GM19438 (cell line): Measurements from ENCODE around the gene RBM6.
"Not testable (repeated sequence)": the region's sequence is repeated elsewhere in the genome, so short reads cannot be mapped to it uniquely, and the experiment has no call there.

Experiments
- ATAC-seq: cut with Tn5 transposase; IDR thresholded peaks from one replicate; pipeline ENCODE4 v1.9.1; 2021; ENCODE audit warnings: low read depth; ENCODE audit not compliant: unreplicated experiment

Gene RBM6

DNA sequence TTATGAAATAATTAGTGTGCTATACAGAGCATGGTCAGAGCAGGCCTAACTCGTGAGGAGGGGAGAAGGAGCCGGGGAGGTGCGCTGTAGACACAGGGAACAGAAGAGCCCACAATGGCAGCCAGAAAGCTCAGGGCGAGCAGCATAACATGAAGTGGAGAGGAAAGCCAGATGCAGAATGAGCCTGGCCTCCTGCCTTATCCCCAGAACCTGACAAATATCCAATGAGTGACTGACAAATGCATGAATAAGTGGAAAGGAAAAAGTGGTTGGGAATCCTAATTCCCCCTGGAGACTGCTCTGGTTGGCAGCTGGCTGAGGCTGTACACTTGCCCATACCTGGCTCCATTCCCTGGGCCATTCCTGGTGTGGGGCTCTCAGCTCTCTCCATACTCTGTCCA is 27.1 kb upstream of the RBM6 start:
- ATAC-seq = no peak

DNA sequence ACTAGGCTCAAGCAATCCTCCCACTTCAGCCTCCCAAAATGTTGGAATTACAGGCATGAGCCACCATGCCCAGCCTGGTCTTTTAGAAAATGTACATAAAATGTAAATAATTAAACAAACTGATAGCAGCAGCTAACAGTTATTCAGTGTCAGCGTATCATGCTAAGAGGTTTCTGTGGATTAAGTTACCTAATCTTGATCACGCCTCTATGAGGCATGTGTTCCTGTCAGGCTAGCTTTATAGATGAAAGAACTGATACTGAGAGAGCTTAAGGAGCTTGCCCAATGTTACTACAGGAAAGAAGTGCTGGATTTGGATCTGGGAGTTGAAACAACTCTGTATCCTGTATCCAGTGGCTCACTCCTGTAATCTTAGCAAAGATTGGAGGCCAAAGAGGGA is 25.0 kb upstream of the RBM6 start:
- no peak for ATAC-seq

DNA sequence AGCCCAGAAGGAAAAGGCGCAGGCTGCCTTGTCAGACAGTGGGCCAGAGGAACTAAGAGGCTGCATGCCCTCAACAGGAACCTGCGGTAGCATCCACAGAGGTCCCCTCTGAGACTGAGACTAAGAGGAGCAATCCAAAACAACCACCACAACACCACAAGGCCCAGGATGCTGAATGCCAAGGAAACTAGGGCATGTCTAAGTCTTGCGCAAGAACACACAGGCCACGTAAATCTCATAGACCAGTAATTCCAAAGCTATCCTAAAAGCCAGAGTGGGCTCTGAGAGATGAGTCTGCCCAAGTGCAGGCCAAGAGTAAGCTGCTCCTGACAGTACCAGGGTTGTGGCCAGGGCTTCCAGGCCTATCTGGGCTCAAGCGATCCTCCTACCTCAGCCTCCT is 23.3 kb upstream of the RBM6 start:
- ATAC-seq = no peak

DNA sequence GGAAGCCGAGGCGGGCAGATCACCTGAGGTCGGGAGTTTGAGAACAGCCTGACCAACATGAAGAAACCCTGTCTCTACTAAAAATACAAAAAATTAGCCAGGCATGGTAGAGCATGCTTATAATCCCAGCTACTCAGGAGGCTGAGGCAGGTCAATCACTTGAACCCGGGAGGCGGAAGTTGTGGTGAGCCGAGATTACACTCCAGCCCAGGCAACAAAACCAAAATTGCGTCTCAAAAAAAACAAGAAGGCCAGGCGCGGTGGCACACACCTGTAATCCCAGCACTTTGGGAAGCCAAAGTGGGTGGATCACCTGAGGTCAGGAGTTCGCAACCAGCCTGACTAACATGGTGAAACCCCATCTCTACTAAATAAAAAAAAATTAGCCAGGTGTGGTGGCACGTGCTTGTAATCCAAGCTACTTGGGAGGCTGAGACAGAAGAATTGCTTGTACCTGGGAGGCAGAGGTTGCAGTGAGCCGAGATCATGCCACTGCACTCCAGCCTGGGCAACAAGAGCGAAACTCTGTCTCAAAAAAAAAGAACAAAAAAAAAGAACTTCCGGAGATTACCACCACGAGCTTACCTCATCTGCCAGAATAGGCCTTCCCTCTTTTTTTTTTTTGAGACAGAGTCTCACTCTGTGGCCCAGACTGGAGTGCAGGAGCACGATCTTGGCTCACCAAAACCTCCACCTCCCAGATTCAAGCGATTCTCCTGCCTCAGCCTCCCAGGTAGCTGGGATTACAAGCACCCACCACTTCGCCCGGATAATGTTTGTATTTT is 22.0 kb upstream of the RBM6 start:
- ATAC-seq = not testable (repeated sequence)

DNA sequence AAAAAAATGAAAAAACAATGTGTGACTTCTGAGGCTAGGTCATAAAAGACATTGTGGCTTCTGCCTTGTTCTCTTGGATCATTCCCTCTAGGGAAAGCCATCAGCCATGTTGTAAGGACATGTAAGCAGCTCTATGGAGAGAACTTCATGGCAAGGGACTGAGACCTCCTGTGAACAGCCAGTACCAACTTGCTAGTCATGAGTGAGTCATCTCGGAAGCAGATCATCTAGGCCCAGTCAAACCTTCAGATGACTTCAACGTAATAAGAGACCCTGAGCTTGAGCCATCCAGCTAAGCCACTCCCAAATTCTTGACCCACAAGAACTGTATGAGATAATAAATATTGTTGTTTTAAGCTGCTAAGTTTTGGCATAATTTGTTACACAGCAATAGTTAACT is 15.3 kb upstream of the RBM6 start:
- no peak for ATAC-seq

DNA sequence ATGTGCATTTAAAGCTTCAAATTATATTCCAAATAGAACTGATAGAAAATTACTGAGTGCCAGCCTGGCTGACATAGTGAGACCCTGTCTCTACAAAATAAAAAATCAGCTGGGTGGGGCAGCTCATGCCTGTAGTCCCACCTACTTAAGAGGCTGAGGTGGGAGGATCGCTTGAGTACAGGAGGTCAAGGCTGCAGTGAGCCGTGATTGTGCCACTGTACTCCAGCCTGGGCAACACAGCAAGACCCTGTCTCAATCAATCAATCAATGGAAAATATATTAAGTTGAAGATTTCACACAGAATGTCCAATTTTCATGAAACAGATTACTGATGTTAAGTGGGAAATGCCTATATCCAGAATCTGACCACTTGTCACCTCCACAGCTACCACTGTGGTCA is 14.5 kb upstream of the RBM6 start:
- no peak for ATAC-seq

DNA sequence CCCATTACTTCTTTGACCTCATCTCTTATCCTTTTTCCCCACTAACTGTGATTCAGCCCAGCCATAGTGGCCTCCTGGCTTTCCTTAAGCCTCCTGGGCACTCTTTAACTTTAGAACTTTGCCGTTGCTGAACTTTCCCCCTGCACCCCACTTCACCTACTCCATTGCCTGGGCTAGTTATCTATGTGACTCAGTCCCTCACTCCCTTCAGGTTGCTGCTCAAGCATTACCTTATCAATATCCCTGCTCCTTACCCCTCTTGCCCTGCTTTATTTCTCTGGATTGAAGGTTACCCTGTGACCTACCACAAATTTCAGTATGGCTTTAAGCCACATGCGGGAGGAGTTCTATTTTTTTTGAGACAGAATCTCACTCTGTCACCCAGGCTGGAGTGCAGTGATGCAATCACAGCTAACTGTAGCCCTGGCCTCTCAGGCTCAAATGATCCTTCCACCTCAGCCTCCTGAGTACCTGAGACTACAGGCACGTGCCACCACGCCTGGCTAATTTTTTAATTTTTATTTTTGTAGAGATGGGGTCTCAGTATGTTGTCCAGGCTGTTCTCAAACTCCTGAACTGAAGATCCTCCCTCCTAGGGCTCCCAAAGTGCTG is 13.7 kb upstream of the RBM6 start:
- no peak for ATAC-seq

DNA sequence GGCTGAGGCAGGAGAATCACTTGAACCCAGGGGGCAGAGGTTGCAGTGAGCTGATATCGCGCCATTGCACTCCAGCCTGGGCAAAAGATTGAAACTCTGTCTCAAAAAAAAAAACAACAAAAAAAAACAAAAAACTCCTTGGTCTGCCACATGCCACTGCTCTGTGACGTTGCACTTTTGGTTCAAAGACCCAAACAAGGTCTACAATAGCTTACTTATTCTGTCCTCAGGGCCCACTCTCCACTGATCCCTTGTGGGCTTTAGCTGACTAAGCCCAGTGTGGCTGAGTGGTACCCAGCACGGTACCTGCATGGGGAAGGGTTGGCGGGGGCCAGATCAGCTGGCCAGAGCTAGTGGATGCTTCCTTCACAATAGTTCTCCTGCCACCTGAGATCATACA is 12.2 kb upstream of the RBM6 start:
- no peak for ATAC-seq

DNA sequence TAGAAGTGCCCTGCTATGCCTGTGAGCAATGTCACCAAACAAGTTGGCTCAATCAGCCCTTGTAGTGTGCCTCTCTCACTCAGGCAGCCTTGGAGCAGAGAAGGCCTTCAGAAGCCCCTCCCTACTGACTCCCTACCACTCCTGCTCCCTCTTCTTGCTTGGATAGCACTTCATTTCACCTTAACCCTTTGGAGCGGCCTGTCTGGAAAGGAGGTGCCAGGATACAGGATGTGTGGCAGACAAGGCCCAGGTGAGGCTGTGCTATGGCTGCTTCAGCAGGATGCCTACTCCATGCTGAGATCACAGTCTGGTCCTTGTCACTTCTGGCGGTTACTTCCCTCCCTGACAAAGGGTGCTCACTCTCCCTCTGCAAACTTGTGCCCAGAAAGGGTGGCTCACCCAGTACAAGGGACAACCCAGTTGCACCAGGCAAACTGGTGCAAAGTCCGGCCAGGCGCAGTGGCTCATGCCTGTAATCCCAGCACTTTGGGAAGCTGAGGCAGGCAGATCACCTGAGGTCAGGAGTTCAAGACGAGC is 11.4 kb upstream of the RBM6 start:
- ATAC-seq = no peak

DNA sequence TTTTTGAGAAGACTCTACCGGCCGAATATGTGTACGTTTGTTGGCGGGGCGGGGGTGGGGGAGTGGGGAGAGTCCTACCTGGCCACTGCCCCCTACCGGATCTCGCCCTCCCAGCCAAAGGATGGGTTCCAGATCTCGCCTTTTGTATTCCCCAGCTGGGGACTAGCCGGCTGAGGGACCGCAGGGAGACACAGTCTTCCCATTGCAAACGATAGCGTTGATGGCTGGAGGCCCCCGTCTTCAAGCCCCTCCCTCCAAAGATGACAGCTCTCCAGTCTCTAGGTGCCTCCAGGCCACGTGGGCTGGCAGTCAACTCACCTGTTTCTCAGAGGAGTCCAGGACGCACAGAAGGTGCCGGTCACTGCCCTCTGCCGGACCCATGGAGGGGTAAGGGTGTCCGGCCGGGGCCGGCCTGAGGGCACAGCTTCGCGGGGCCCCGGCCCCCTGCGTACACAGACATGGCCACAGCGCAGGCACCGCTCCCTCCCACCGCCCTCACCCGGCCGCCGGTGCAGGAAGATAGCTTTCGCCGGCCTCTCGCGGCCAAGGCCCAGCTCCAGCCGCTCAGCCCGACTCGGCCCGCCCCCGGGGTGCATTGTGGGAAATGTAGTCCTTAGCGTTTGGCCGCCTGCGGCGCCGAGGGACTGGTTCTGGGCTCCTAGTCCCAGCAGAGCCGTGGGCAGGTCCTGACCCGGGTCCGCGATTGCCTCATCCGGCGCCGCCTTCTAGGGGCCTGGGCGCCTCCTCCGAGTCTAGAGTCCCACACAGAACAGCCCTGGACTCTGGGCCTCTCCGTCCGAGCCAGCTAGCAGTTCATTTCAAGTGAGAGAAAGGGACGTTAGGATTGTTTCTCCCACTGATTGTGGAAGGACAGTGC is 10.4 kb upstream of the RBM6 start, which contains the start of gene MON1A:
TSS of gene MON1A (minus strand) at position 521 of the 877 bp plus-strand sequence. CDS start 16,465 bp downstream, outside the sequence.
- peak; percentile 91 for ATAC-seq

DNA sequence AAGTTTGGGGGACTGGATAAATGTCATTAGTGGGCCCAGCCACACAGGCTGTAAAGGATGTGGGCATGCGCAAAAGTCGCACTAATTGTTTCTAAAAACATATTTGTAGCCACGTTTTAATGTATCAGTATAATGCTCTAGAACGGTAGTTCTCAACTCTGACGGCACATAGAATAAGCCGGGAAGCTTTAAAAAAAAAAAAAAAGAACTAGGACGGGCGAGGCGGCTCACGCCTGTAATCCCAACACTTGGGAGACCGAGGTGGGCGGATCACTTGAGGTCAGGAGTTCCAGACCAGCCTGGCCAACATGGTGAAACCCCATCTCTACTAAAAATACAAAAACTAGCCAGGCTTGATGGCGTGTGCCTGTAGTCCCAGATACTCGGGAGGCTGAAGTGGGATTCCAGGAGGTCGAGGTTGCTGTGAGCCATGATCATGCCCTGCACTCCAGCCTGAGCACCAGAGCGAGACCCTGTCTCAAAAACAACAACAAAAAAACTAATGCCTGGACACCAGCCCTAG is 9.7 kb upstream of the RBM6 start:
- no peak for ATAC-seq

DNA sequence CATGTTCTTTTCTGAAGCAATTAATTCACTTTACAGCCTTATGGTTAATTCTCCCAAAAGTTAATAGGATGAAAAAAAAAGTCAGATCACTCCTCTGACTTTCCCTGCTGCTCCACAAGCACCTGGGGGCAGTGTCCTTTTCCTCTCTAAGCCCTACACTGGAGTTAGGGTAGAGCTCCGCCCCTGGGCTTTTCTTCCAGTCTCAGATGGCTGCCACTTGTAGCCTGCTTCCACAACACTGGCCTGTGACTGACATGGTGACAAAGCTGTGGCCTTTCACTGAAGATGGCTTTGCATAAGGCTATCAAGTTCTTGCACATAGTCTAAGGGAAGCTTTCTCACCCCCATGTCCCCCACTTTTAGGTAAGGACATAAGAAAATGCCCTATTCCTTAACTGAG is 9.0 kb upstream of the RBM6 start:
- ATAC-seq = no peak

DNA sequence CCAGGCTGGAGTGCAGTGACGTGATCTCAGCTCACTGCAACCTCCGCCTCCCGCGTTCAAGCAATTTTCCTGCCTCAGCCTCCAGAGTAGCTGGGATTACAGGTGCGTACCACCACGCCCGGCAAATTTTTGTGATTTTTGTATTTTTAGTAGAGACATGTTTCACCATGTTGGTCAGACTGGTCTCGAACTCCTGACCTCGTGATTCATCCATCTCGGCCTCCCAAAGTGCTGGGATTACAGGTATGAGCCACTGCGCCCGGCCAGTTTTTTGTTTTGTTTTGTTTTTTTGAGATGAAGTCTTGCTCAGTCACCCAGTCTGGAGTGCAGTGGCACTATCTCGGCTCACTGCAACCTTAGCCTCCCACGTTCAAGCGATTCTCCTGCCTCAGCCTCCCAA is 7.7 kb upstream of the RBM6 start:
- not testable (repeated sequence) for ATAC-seq

DNA sequence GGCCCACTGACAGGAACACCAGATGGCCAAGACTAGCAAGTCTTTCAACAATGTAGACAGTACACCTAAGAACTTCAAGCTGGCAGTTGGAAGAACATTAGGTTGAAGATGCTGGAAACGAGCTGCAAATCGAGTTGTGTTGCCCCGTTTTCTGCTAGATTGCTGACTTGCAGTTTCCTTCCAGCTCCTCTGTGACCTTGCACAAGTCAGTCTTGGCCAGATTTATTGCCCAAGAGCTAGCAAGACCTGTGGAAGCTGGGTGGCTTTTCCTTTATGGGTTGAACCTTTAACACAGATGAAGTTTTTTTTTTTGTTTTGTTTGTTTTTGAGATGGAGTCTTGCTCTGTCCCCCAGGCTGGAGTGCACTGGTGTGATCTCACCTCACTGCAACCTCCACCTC is 2.9 kb upstream of the RBM6 start:
- ATAC-seq = no peak

DNA sequence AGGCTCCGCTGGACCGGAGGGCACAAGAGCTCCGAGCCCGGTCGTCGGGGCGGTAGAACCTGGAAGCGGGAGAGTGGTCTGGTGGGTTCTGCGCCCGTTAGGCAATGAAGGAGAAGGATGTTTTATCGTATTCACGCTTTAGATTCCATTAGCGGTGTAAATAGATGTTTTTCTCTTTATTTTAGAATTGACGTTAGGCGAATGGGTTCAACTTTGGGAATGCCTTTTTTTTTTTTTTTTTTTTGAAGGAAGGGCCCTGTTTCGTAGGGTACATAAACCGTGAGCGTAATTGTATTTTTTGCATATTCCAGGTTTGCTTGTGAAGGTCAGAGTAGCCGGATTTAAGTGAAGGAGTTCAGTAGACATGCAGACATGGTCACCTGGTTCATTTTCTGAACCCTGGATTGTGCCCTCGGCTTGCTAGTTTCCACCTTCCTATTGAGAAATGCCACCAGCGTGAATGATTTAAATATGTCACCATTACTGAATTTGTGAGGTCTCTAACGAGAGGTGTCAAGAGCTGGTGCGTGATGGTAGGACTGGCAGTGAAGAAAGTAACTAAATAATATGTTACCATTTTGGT is 808 bp downstream of the RBM6 start:
- ATAC-seq = no peak

DNA sequence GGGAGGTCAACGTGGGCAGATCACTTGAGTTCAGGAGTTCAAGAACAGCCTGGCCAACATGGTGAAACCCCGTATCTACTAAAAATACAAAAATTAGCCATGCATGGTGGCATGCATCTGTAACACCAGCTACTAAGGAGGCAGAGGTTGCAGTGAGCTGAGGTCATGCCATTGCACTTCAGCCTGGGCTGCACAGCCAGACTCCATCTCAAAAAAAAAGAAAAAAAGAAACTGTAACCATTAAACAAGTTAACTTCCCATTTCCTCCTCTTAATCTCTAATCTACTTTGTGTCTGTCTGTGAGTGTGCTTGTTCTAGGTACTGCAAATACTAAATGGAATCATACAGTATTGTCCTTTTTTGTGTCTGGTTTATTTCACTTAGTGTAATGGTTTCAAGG is 2.7 kb downstream of the RBM6 start:
- no peak for ATAC-seq

DNA sequence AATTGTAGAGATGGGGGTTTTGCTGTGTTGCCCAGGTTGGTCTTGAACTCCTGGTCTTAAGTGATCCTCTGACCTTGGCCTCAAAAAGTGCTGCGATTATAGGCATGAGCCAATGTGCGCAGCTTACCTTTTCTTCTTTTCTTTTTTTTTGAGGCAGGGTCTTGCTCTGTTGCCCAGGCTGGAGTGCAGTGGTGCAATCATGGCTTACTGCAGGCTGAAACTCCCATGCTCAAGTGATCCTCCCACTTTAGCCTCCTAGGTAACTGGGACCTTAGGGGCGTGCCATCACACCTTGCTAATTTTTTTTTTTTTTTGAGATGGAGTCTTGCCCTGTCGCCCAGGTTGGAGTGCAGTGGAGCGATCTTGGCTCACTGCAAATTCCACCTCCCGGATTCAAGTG is 13.0 kb downstream of the RBM6 start:
- no peak for ATAC-seq

DNA sequence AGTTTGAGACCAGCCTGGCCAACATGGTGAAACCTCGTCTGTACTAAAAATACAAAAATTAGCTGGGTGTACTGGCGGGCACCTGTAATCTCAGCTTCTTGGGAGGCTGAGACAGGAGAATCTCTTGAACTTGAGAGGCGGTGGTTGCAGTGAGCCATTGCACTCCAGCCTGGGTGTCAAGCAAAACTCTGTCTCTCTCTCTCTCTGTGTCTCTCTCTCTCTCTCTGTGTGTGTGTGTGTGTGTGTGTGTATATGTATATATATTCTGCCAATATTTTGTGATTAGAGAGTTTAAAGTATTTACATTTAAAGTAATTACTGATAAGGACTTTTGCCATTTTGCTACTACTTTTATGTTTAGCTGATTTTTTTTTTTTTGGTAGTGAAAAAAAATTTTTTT is 15.7 kb downstream of the RBM6 start:
- no peak for ATAC-seq

DNA sequence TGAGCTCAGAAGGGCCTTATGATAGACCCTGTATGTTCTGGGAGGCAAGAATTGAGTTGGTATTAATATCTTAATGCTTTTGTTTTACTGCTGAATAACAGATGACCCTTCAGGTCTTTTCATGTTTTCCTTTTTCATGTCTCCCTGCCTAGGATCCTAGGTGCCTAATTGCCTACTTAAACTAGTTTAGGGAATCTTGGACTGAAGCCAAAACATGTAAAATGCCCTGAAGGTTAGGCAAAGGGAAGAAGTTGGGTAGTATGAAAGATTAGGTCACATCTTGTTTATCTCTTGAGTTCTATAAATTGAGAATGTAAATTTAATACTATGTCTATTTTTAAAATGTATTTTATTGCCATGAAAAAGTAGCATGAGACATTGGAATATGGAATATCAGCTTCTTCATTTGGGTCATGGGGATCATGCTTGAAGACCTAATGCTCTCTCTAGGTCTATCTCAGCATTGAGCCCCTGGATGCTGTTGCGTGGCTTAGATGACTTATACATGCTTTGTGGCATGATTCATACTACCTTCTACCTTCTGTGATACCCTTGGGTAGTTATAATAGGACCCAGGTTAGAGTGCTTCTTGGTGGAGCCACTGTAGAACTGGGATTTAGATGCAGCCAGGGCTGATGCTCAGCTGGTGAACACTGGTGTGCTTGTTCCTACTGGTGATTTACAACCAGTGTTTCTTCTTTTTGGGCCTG is 26.4 kb downstream of the RBM6 start:
- no peak for ATAC-seq

DNA sequence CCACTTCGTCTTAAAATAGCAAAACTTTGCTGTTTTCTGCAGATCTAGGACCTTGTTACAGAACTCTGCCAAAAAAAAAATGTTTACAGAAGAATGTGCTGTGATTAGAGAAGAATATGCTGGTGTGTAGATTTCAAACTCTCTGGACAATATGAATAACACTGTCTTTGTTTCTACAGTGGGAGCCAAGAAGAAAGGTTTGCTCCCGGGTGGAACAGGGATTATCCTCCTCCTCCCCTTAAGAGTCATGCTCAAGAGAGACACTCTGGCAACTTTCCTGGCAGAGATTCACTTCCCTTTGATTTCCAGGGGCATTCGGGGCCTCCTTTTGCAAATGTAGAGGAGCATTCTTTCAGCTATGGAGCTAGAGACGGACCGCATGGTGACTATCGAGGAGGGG is 27.3 kb downstream of the RBM6 start:
- ATAC-seq = no peak
